GM19043 (cell line): ENCODE data around the gene BAAT.
"Not testable (repeated sequence)": the region's sequence is repeated elsewhere in the genome, so short reads cannot be mapped to it uniquely, and the experiment has no call there.

Source experiments
- ATAC-seq: cut with Tn5 transposase; IDR thresholded peaks from one replicate; pipeline ENCODE4 v1.9.1; 2021; ENCODE audit warnings: low read depth; ENCODE audit not compliant: unreplicated experiment

BAAT gene

GRCh38 chr9:101366038-101366756 is 18.6 kb downstream of the BAAT start:
- no peak for ATAC-seq

GRCh38 chr9:101365181-101365580 is 19.6 kb downstream of the BAAT start:
- ATAC-seq: no peak

GRCh38 chr9:101362450-101362849 is 22.4 kb downstream of the BAAT start:
- no peak for ATAC-seq

GRCh38 chr9:101360647-101361046 is 24.2 kb downstream of the BAAT start:
- ATAC-seq: no peak

- ATAC-seq: no peak
These were observed 25.1 kb downstream of the BAAT start for GRCh38 chr9:101359679-101360078.

- no peak for ATAC-seq
These were observed 28.2 kb downstream of the BAAT start for GRCh38 chr9:101356619-101357018.

GRCh38 chr9:101354765-101355708 is 29.8 kb downstream of the BAAT start:
- no peak for ATAC-seq

GRCh38 chr9:101354143-101354764 is 30.6 kb downstream of the BAAT start:
- no peak for ATAC-seq

GRCh38 chr9:101353683-101354082 is 31.1 kb downstream of the BAAT start:
- no peak for ATAC-seq

GRCh38 chr9:101352892-101353463 is 31.8 kb downstream of the BAAT start:
- no peak for ATAC-seq

GRCh38 chr9:101350285-101350684 is 34.5 kb downstream of the BAAT start:
- no peak for ATAC-seq

- no peak for ATAC-seq
These were observed 42.2 kb downstream of the BAAT start for GRCh38 chr9:101342595-101342994.

GRCh38 chr9:101341958-101342357 is 42.8 kb downstream of the BAAT start:
- no peak for ATAC-seq

- ATAC-seq: no peak
These were observed 47.6 kb downstream of the BAAT start for GRCh38 chr9:101337237-101337636.

GRCh38 chr9:101336091-101336490 is 48.7 kb downstream of the BAAT start:
- ATAC-seq: no peak

- no peak for ATAC-seq
These were observed 50.7 kb downstream of the BAAT start for GRCh38 chr9:101333926-101334702.

GRCh38 chr9:101333490-101333889 is 51.3 kb downstream of the BAAT start:
- no peak for ATAC-seq

GRCh38 chr9:101332362-101332761 is 52.4 kb downstream of the BAAT start:
- ATAC-seq: no peak

- ATAC-seq: not testable (repeated sequence)
These were observed 57.3 kb downstream of the BAAT start for GRCh38 chr9:101327422-101327909.

GRCh38 chr9:101326501-101326900 is 58.3 kb downstream of the BAAT start:
- no peak for ATAC-seq
